Activated CD8-positive, alpha-beta memory T cell treated with anti-CD3 and anti-CD28 coated beads for 4 hours (primary cell): ENCODE measurements around the gene DGCR8.

Experiments used
- DNase-seq, 2 donors: peaks; one replicate each; pipeline ENCODE4 v3.0.0-alpha.2; 2020; ENCODE audit warnings: low read depth in 2 of 2

Gene DGCR8

GRCh38 chr22:20137671-20138416 is 57.8 kb downstream of the DGCR8 start:
- DNase-seq, result no peak

- no peak for DNase-seq
Measured at GRCh38 chr22:20138417-20138738, 58.3 kb downstream of the DGCR8 start.

GRCh38 chr22:20138868-20139267 is 58.8 kb downstream of the DGCR8 start:
- DNase-seq, result no peak

GRCh38 chr22:20139391-20140106 is 59.5 kb downstream of the DGCR8 start:
- no peak for DNase-seq

GRCh38 chr22:20140107-20140445 is 60.0 kb downstream of the DGCR8 start:
- no peak for DNase-seq

GRCh38 chr22:20140521-20140964 is 60.5 kb downstream of the DGCR8 start:
- DNase-seq, result no peak

- DNase-seq, result no peak
Measured at GRCh38 chr22:20141186-20142077, 61.4 kb downstream of the DGCR8 start.

- no peak for DNase-seq
Measured at GRCh38 chr22:20142711-20143621, 62.9 kb downstream of the DGCR8 start.

GRCh38 chr22:20143883-20144665 is 64.0 kb downstream of the DGCR8 start:
- no peak for DNase-seq

- no peak for DNase-seq
Measured at GRCh38 chr22:20145206-20145831, 65.3 kb downstream of the DGCR8 start.

GRCh38 chr22:20145832-20146223 is 65.8 kb downstream of the DGCR8 start:
- no peak for DNase-seq

GRCh38 chr22:20146777-20147176 is 66.7 kb downstream of the DGCR8 start:
- DNase-seq, result no peak

- no peak for DNase-seq
Measured at GRCh38 chr22:20147237-20147988, 67.4 kb downstream of the DGCR8 start.

GRCh38 chr22:20148414-20148813 is 68.4 kb downstream of the DGCR8 start:
- no peak for DNase-seq

- no peak for DNase-seq
Measured at GRCh38 chr22:20149257-20150250, 69.5 kb downstream of the DGCR8 start.

- DNase-seq, result no peak
Measured at GRCh38 chr22:20150381-20151275, 70.6 kb downstream of the DGCR8 start, which contains the start of gene CCDC188. TSS of gene CCDC188 (minus strand) at chr22:20151055. CDS start at chr22:20150986, 69 bp downstream.

GRCh38 chr22:20151276-20151588 is 71.2 kb downstream of the DGCR8 start:
- no peak for DNase-seq
